ENCODE measurements around the gene FCGR3B.
"Not testable (repeated sequence)": the region's sequence is repeated elsewhere in the genome, so short reads cannot be mapped to it uniquely, and the experiment has no call there.

FCGR3B gene

GRCh38 chr1:161638251-161638993 is 7.4 kb upstream of the FCGR3B start:
- DNase-seq: not testable (repeated sequence)

DNA sequence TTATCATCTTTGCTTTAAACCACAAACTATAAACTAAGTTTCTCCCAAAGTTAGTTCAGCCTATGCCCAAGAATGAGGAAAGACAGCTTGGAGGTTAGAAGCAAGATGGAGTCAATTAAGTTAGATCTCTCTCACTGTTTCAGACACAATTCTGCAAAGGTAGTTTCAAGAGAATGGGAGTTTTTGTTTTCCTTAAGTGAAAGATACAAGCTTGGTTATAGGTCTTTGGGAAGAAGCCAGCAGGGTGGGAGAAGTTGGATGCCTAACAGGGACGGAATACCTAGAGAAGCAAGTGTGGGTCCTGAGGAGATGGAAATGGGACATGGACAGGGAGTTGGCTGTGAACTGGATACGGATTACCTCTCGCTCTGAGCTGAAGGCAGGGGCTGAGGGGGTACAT is 6.0 kb upstream of the FCGR3B start:
- not testable (repeated sequence) for DNase-seq

GRCh38 chr1:161636189-161636782 is 5.3 kb upstream of the FCGR3B start:
- DNase-seq: not testable (repeated sequence)

GRCh38 chr1:161634993-161635392 is 4.0 kb upstream of the FCGR3B start:
- DNase-seq: not testable (repeated sequence)

DNA sequence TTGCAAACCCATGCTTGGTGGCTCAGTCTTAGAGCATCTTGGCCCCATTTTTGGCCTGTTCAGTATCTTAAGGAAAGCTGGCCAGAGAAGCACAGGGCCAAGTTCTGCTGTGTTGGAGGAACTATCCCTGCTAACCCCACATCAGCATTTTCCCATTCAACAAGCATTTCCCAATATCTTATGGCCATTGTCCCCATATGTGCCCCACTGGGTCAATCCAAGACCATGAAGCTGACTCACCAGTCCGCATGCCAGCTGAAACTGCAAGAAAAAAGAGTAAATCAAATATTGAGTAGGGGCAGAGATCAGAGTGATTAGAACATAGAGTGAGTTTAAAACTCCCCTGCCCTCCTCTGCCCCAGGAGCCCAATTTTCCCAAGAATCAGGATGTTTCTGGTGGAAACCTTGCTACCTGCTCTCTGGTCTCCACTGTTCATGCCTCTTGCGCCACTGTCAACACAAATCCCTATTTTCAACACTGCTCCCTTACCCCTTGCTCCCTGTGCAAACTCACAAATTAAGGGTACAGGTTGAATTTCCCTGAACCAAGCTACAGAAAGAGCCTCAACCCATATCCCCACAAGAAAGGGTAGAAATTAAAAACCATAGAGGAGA is 741 bp downstream of the FCGR3B start:
- not testable (repeated sequence) for DNase-seq

- not testable (repeated sequence) for DNase-seq
These were observed 4.4 kb downstream of the FCGR3B start for GRCh38 chr1:161626445-161627146.

DNA sequence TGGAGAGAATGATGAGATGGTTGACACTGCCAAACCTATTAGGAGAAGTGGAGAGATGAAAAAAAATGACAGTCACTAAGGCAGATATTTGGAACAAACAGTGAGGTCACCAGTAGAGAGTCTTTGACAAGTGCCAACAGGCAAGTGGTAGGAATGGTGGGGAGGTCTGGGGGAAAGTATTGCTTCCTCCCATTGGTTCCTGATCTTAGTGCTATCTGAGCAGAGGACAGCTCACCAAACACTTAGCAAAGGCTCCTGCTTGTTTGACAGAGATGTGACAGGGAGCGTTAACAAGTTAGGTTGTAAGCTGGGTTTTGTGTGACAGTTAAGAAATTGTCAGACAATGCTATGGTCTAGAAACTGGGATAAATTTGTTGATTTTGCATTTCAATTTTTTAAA is 6.4 kb downstream of the FCGR3B start:
- DNase-seq: not testable (repeated sequence)

DNA sequence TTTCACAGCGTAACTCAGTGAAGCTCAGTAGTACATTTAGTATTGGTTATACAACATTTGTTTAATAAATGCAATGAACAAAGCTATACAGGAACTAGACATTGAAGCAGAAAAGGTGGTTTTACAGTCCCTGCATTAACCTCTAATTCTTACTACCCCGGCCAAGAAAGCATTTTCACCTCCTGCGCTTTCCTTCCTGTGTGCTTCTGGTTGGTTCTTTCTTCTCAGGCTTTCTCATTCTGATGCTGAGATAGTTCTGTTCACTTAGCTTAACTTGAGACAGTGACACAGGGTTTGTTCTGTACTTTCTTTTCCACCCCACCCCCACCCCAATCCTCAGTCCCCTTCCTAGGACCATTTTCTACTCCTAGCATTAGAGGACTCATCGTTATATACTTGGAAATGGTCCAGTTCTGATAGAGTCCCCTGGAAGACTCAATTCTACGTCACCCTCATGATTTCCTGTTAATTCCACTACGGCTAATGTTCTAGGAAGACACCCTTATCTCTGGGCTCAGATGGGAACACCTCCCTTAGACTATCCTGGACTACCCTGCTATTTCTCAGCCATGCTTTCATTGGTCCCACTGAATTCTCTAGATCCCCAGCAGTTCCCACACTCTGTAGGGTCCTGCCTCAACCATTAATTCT is 7.5 kb downstream of the FCGR3B start:
- DNase-seq: not testable (repeated sequence)

- DNase-seq: not testable (repeated sequence)
These were observed 8.9 kb downstream of the FCGR3B start for GRCh38 chr1:161622054-161622453.

DNA sequence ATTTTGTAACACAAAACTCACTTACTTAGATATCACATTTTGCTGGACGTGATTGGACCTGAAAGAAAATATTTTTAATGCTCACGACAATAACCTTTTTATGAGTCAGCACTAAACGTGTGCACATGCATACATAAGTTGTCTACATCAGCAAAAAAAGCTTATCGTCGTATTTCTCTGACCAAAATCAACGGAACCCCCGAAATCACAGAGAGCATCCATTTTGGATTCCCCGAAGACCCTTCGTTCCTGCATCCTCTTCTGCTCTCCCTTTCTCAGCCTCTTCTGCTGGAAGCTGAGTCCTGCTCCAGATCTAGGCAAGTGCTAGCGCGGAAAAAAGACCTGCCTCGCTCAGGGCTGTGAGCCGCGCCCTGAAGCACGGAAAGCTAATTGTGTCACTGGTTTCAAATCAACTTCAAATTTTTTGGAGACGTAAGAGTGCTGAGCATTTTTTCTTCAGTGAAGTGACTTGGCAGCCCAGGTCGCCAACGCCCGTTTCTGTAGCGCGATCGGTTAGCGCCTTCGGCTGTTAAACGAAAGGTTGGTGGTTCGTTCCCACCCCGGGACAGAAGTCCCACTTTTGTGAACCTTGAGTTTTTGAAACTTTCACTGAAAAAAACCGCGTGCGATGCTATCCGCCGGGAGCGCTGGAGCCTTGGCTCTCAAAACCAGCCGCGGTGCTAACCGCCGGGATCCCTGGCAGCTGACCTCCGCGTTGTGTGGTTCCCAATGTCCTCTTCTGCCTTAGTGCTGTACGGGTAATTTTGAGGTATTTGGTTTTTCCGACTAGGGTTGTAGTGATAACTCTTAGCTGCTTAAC is 9.6 kb downstream of the FCGR3B start:
- peak; percentile 71 for DNase-seq

DNA sequence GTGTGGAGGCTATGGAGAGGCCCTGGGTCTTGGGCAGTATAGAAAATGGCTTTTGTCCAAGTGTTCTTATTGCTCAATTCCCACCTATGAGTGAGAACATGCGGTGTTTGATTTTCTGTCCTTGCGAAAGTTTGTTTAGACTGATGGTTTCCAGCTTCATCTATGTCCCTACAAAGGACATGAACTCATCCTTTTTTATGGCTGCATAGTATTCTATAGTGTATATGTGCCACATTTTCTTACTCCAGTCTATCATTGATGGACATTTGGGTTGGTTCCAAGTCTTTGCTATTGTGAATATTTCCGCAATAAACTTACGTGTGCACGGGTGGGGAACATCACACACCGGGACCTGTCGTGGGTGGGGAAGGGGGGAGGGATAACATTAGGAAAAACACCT is 10.6 kb downstream of the FCGR3B start:
- DNase-seq: not testable (repeated sequence)

GRCh38 chr1:161618517-161618916 is 12.5 kb downstream of the FCGR3B start:
- not testable (repeated sequence) for DNase-seq

- not testable (repeated sequence) for DNase-seq
These were observed 14.6 kb downstream of the FCGR3B start for GRCh38 chr1:161616417-161616816.

GRCh38 chr1:161613142-161613514 is 17.8 kb downstream of the FCGR3B start:
- DNase-seq: not testable (repeated sequence)

GRCh38 chr1:161612322-161613141 is 18.4 kb downstream of the FCGR3B start:
- peak; percentile 80 for DNase-seq

- DNase-seq: not testable (repeated sequence)
These were observed 19.1 kb downstream of the FCGR3B start for GRCh38 chr1:161611866-161612321.

DNA sequence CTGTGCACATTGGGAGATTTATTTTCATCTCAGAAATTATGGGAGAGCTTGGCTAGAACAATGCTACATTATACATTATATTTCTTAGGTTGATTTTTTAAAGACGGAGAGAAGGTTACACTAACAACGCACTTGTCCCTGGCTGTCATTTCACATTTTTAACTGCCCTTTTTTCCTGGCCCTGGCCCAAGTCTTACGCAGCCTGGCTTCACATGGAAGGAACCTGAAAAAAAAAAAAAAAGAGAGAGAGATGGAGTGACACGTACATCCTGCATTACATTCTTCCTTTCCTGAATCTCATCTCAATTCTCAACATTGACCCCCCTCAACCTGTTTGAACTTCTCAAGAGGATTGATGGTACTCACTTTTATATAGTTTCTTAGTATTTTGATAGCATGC is 20.8 kb downstream of the FCGR3B start:
- not testable (repeated sequence) for DNase-seq

DNA sequence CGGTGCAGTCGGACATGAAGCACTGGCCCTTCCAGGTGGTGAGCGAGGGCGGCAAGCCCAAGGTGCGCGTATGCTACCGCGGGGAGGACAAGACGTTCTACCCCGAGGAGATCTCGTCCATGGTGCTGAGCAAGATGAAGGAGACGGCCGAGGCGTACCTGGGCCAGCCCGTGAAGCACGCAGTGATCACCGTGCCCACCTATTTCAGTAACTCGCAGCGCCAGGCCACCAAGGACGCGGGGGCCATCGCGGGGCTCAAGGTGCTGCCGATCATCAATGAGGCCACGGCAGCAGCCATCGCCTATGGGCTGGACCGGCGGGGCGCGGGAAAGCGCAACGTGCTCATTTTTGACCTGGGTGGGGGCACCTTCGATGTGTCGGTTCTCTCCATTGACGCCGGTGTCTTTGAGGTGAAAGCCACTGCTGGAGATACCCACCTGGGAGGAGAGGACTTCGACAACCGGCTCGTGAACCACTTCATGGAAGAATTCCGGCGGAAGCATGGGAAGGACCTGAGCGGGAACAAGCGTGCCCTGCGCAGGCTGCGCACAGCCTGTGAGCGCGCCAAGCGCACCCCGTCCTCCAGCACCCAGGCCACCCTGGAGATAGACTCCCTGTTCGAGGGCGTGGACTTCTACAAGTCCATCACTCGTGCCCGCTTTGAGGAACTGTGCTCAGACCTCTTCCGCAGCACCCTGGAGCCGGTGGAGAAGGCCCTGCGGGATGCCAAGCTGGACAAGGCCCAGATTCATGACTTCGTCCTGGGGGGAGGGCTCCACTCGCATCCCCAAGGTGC is 24.2 kb downstream of the FCGR3B start:
- not testable (repeated sequence) for DNase-seq

GRCh38 chr1:161605762-161606540 is 25.0 kb downstream of the FCGR3B start:
- DNase-seq: not testable (repeated sequence)

Data from activated T-cell treated with anti-CD3 and anti-CD28 coated beads, Interleukin-2, amount 50 U/mL, for 1 hour (primary cell).